ENCODE data around the gene C10orf143. TPM values are rescaled to one million over a fixed set of nuclear protein-coding genes. Genes with fewer than 3 reads are reported as not detected.

The C10orf143 gene
- total and polyA plus RNA-seq, 2 of the 4 experiments (the other 2 are of a cell fraction) = 0.36 to 0.60 TPM

GRCh38 chr10:130049244-130049643 is 61.4 kb downstream of the C10orf143 start:
- ChIA-PET POLR2A (ENCODE audit: unreplicated experiment) (no interaction called here), CTCF (no interaction called here)
- H2AFZ ChIP-seq (replicated peaks; ENCODE audit: low read length, poor library complexity) = no peak overlapping the region

More at GRCh38 chr10:130049244-130049643, 61.4 kb downstream of the C10orf143 start:
- H4K5ac ChIP-seq (ENCODE audit: low read depth, low read length) = no peak overlapping the region
- H3K27me3 ChIP-seq (ENCODE audit: control insufficient read depth, insufficient read depth, low read length) = no peaks in the 10 kb centered on the region
- DNase-seq (no peak), ATAC-seq (ENCODE audit: low read depth) (no peak)
- no TSS peak for BruUV-seq (replicated peaks)
- in situ Hi-C loops (cut with MboI; ENCODE audit: low sequenced_read_pairs) = no loop called here
- no peak overlapping the region for H2BK15ac ChIP-seq (ENCODE audit: low read depth, low read length)
- no peak overlapping the region for H2BK5ac ChIP-seq (ENCODE audit: low read depth, low read length, poor library complexity, severe bottlenecking)
- TF ChIP-seq CTCF (conservative IDR thresholded peaks at IDR 0.05; ENCODE audit: low read depth, low read length) = no peak
- no peak for TF ChIP-seq RAD21 (IDR thresholded peaks at IDR 0.05; ENCODE audit: low read length)
- TF ChIP-seq MAZ (IDR thresholded peaks at IDR 0.05; ENCODE audit: borderline replicate concordance, low read depth, low read length) = no peak
- TF ChIP-seq FOS (IDR thresholded peaks at IDR 0.05; ENCODE audit: low read depth, low read length) = no peak
- no peak for TF ChIP-seq MXI1 (IDR thresholded peaks at IDR 0.05; ENCODE audit: borderline replicate concordance, low read depth, low read length)
- TF ChIP-seq MAFK (IDR thresholded peaks at IDR 0.05; ENCODE audit: low read depth, low read length) = no peak
- no peak for TF ChIP-seq RCOR1 (IDR thresholded peaks at IDR 0.05; ENCODE audit: insufficient replicate concordance, low read length)
- no peak for TF ChIP-seq RFX5 (IDR thresholded peaks at IDR 0.05; ENCODE audit: low read depth, low read length)
- TF ChIP-seq CEBPB (IDR thresholded peaks at IDR 0.05; ENCODE audit: low read depth, low read length) = no peak
- no peak for TF ChIP-seq BHLHE40 (IDR thresholded peaks at IDR 0.05; ENCODE audit: low read depth, low read length)
- no peak for TF ChIP-seq USF2 (IDR thresholded peaks at IDR 0.05; ENCODE audit: low read depth, low read length)
- no peak for TF ChIP-seq NFE2L2 (IDR thresholded peaks at IDR 0.05; ENCODE audit: low read depth, low read length)
- no peak for TF ChIP-seq POLR2A (IDR thresholded peaks at IDR 0.05; ENCODE audit: low read depth, low read length)
- no peak for TF ChIP-seq SMC3 (IDR thresholded peaks at IDR 0.05; ENCODE audit: low read depth, low read length)
- no peak for TF ChIP-seq CHD1 (IDR thresholded peaks at IDR 0.05; ENCODE audit: low read depth, low read length)
- no peak for TF ChIP-seq ELK1 (IDR thresholded peaks at IDR 0.05; ENCODE audit: borderline replicate concordance, low read depth, low read length)
- no peaks in the 10 kb centered on the region for H3K79me1 ChIP-seq (ENCODE audit: low read depth in 1 of 2, low read length in 2 of 2)
- H3K27ac ChIP-seq (ENCODE audit: insufficient read depth, low read length) = no peak overlapping the region
- peaks cover 16% of the 10 kb centered on the region for H3K9me3 ChIP-seq (ENCODE audit: control insufficient read depth, insufficient read depth, low read length)
- no peak overlapping the region for H2AK5ac ChIP-seq (ENCODE audit: low read depth, low read length)
- H3K4me3 ChIP-seq (ENCODE audit: insufficient read depth, low read depth, low read length) = no peak overlapping the region
- H2AK9ac ChIP-seq (replicated peaks; ENCODE audit: low read depth, low read length, poor library complexity) = no peak overlapping the region
- H2BK20ac ChIP-seq (ENCODE audit: low read depth, low read length) = no peak overlapping the region
- no peaks in the 10 kb centered on the region for H4K20me1 ChIP-seq (ENCODE audit: insufficient read depth, low read length)
- no peak overlapping the region for H3K4me2 ChIP-seq (ENCODE audit: low read depth, low read length)
- no peak overlapping the region for H3K18ac ChIP-seq (ENCODE audit: low read depth, low read length)
- no peak overlapping the region for H4K8ac ChIP-seq (ENCODE audit: low read depth in 2 of 2, low read length in 2 of 2)
- no peak overlapping the region for H3K9ac ChIP-seq (ENCODE audit: low read depth, low read length)
- intact Hi-C loops (cut with micrococcal nuclease) = no loop called here
- no peak overlapping the region for H3K23ac ChIP-seq (ENCODE audit: low read depth, low read length)
- H2BK120ac ChIP-seq (ENCODE audit: low read depth, low read length) = no peak overlapping the region
- no peaks in the 10 kb centered on the region for H3K4me1 ChIP-seq (ENCODE audit: control insufficient read depth, insufficient read depth, low read length)
- 89% methylated on average over 4 of the region's 12 CpGs; no CpG with 5 or more reads in 1 of the 2 experiments for WGBS, 2 experiments (ENCODE audit: extremely low coverage in 2 of 2, insufficient read length in 1 of 2)
- no peak overlapping the region for H4K91ac ChIP-seq (ENCODE audit: insufficient read depth, low read depth, low read length)
- no peak overlapping the region for H3K14ac ChIP-seq (replicated peaks; ENCODE audit: low read depth, low read length)
- H3K4ac ChIP-seq (ENCODE audit: low read depth, low read length) = no peak overlapping the region
- H3K36me3 ChIP-seq (ENCODE audit: control insufficient read depth, insufficient read depth, low read length) = no peaks in the 10 kb centered on the region
- H3K56ac ChIP-seq (ENCODE audit: extremely low read depth, insufficient read depth, low read length) = no peak overlapping the region
- dilution Hi-C loops (cut with HindIII; ENCODE audit: low sequenced_read_pairs, unreplicated experiment) = no loop called here
- no peaks in the 10 kb centered on the region for H3K9me1 ChIP-seq (ENCODE audit: insufficient read depth, low read length)
